A549 treated with RU486 at 1 μM for 4 hours (cell line): Measurements from ENCODE around the gene VAMP2. TPM values are rescaled to one million over a fixed set of nuclear protein-coding genes. Genes with fewer than 3 reads are reported as not detected.

Experiments
- total RNA-seq: library from RNA; stranded (reverse); fragments of 200-300 nt; extraction: Qiagen RNA extraction; gene quantifications from 5 replicates; pipeline ENCODE4 v1.2.3, GENCODE V29; 2022; ENCODE audit warnings: low read depth

The VAMP2 gene
- total RNA-seq: 22.8 to 29.5 TPM (median 26.4 TPM) in 5 replicates

GRCh38 chr17:8162233-8162996 is at the start of gene VAMP2:
TSS of gene VAMP2 (minus strand) at chr17:8162948. CDS start at chr17:8162879, 69 bp downstream.

GRCh38 chr17:8209907-8210760 is 47.4 kb upstream of the VAMP2 start, which contains the start of gene AURKB:
TSS of gene AURKB (minus strand) at chr17:8210575. CDS start at chr17:8210224, 351 bp downstream.

DNA sequence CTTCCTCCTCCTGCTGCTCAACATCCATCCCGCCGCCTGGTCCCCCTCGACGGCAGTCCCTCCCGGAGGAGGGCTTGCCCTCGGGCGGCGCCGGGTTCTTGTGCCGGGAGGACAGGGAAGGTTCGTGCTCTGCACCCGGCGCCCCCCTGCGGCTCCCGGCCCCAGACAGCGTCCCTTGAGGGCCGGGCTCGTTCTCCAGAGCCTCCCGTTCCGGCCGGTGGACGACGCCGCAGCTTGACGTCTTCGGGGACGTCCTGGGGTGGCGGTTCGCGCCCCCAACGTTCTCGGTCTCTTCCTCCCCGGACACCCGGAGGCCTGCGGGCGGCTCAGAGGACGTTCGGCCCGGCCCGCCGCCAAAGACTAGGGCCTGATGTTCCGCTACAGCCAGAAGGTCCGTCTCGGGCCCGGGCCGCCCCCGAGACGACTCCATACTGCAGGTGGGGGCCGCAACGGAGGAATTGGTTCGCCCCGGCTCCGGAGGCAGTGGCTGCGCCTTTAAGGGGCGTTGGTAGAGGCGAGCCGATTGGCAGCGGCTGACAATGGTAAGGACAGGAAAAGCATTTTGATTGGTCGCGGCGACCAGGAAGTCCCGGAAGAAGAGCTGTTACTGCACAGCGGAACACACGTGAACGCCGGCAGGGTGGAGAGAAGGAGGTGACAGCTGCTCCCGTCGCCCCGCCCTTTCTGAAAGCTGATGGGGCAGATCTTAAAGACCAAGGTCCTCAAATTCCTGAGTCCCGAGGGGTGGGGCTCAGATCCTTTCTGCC is 27.1 kb upstream of the VAMP2 start, which contains the start of gene BORCS6:
Gene BORCS6, minus strand, starts transcription at position 470 of the 767 bp plus-strand sequence. Its CDS starts 40 bp downstream, at position 430.

GRCh38 chr17:8176197-8176940 is 13.6 kb upstream of the VAMP2 start, which contains the start of gene TMEM107:
TSS of gene TMEM107 (minus strand) at chr17:8176380. CDS start at chr17:8176286, 94 bp downstream.

GRCh38 chr17:8152112-8152775 is 10.5 kb downstream of the VAMP2 start, which contains the start of gene PER1:
TSS of gene PER1 (minus strand) at chr17:8152404. CDS start at chr17:8150706, 1,698 bp downstream.

GRCh38 chr17:8123695-8124349 is 38.9 kb downstream of the VAMP2 start, which contains the start of gene HES7:
TSS of gene HES7 (minus strand) at chr17:8124106. CDS start at chr17:8124084, 22 bp downstream.

GRCh38 chr17:8117980-8118768 is 44.6 kb downstream of the VAMP2 start, which contains the start of gene ALOXE3:
TSS of gene ALOXE3 (minus strand) at chr17:8118514. CDS start at chr17:8117990, 524 bp downstream.

Other genes starting within 250 kb of the VAMP2 start
- gene RNF227, start 246.7 kb downstream of the VAMP2 start, total RNA-seq: 0.98 to 1.9 TPM (median 1.4 TPM) in 5 replicates
- gene KCNAB3, start 233.1 kb downstream of the VAMP2 start, total RNA-seq: 1.5 to 3.4 TPM (median 2.9 TPM) in 5 replicates
- gene TRAPPC1, start 231.0 kb downstream of the VAMP2 start, total RNA-seq: 301 to 369 TPM (median 322 TPM) in 5 replicates
- gene CNTROB, start 230.7 kb downstream of the VAMP2 start, total RNA-seq: 33.2 to 42.2 TPM (median 41.3 TPM) in 5 replicates
- 0.29 to 0.33 TPM in 2 of 5 replicates, not detected in the others for gene GUCY2D, start 160.3 kb downstream of the VAMP2 start, total RNA-seq
- gene ALOX15B, start 123.9 kb downstream of the VAMP2 start, total RNA-seq: not detected in 5 replicates
- 0.61 to 1.6 TPM (median 1.4 TPM) in 5 replicates for gene ALOX12B, start 75.2 kb downstream of the VAMP2 start, total RNA-seq
- 5.7 to 11.5 TPM (median 6.9 TPM) in 5 replicates for gene ALOXE3, start 44.4 kb downstream of the VAMP2 start, total RNA-seq
- gene HES7, start 38.8 kb downstream of the VAMP2 start, total RNA-seq: 0.40 to 3.1 TPM (median 2.0 TPM) in 5 replicates
- gene PER1, start 10.5 kb downstream of the VAMP2 start, total RNA-seq: 5.5 to 9.6 TPM (median 6.7 TPM) in 5 replicates
- gene TMEM107, start 13.4 kb upstream of the VAMP2 start, total RNA-seq: 16.0 to 20.8 TPM (median 19.5 TPM) in 5 replicates
- gene BORCS6, start 27.2 kb upstream of the VAMP2 start, total RNA-seq: 5.3 to 8.3 TPM (median 7.3 TPM) in 5 replicates
- 146 to 164 TPM (median 159 TPM) in 5 replicates for gene AURKB, start 47.6 kb upstream of the VAMP2 start, total RNA-seq
- 12.0 to 14.1 TPM (median 13.0 TPM) in 5 replicates for gene CTC1, start 85.1 kb upstream of the VAMP2 start, total RNA-seq
- 40.7 to 51.3 TPM (median 49.7 TPM) in 5 replicates for gene PFAS, start 86.3 kb upstream of the VAMP2 start, total RNA-seq
- 38.0 to 54.1 TPM (median 47.9 TPM) in 5 replicates for gene RANGRF, start 125.7 kb upstream of the VAMP2 start, total RNA-seq
- gene SLC25A35, start 132.5 kb upstream of the VAMP2 start, total RNA-seq: 4.9 to 10.5 TPM (median 8.0 TPM) in 5 replicates
- not detected in 5 replicates for gene ARHGEF15, start 147.3 kb upstream of the VAMP2 start, total RNA-seq
- gene ODF4, start 176.9 kb upstream of the VAMP2 start, total RNA-seq: not detected in 5 replicates
- gene RPL26, start 220.2 kb upstream of the VAMP2 start, total RNA-seq: 3,512 to 4,835 TPM (median 4,194 TPM) in 5 replicates
- gene RNF222, start 234.9 kb upstream of the VAMP2 start, total RNA-seq: not detected in 5 replicates